B cell (primary cell): ENCODE data around the gene ANKMY2.

Experiments
- CTCF ChIP-seq: fragments of 200-600 bp; IDR thresholded peaks from one replicate; pipeline ENCODE4 v1.8.0; 2022; ENCODE audit warnings: antibody characterized with exemption, mild to moderate bottlenecking
- EZH2 ChIP-seq: IDR thresholded peaks from 2 replicates; pipeline ENCODE4 v1.6.1; 2012; ENCODE audit warnings: borderline replicate concordance, low read depth, mild to moderate bottlenecking, moderate library complexity, low read length; ENCODE audit not compliant: insufficient read depth, poor library complexity, severe bottlenecking

DNA sequence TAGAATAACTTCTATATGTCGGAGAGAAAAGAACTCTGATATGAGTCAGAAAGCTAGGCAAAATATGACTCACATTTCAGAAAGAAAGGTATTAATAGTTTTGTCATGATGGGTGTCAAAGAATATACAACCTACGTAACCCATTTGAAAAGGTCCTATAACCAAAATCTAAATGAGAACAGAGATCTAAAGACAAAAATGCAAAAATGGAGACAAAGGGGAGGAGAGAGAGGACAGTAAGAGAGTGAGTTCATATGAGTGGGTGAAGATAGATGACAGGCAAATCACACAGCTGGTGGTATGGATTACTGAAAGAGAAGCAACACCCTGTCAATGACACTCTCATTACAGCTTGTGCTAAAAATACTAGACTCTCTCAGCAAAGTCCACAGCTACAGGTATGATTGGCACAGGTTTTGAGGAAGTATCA is 25.6 kb downstream of the ANKMY2 start:
- no peak for TF ChIP-seq CTCF
- TF ChIP-seq EZH2: no peak
